Hematopoietic multipotent progenitor cell treated with erythropoietin and hydrocortisone succinate and interleukin-3 and kit ligand, for 6 days (in vitro differentiated cells): ENCODE measurements around the gene GDF2.

Experiments used
- DNase-seq: peaks from one replicate; pipeline ENCODE4 v3.0.0-alpha.2; 2015

GDF2 gene

GRCh38 chr10:47371629-47372485 is 49.6 kb downstream of the GDF2 start:
- DNase-seq, result no peak

GRCh38 chr10:47372726-47373125 is 50.5 kb downstream of the GDF2 start:
- DNase-seq, result no peak

GRCh38 chr10:47374611-47375536 is 52.6 kb downstream of the GDF2 start:
- no peak for DNase-seq

- DNase-seq, result no peak
Observed at GRCh38 chr10:47376522-47377220, 54.4 kb downstream of the GDF2 start.
